ENCODE data around the gene SHD. TPM values are rescaled to one million over a fixed set of nuclear protein-coding genes. Genes with fewer than 3 reads are reported as not detected.

The SHD gene
- total and polyA plus RNA-seq, 2 of the 13 experiments (the other 11 are each of a cell fraction or from before 2014, with no cell fraction given) = 0.11 to 0.20 TPM

- TF ChIP-seq ZNF574 (CRISPR knock-in tag; IDR thresholded peaks at IDR 0.05) = no peak
- no peak for TF ChIP-seq ZNF891 (CRISPR knock-in tag; IDR thresholded peaks at IDR 0.05)
- TF ChIP-seq TBP (CRISPR knock-in tag; IDR thresholded peaks at IDR 0.05) = no peak
- no peak for TF ChIP-seq ZNF142 (CRISPR knock-in tag; IDR thresholded peaks at IDR 0.05)
- TF ChIP-seq SNAPC2 (CRISPR knock-in tag; IDR thresholded peaks at IDR 0.05) = peak; percentile 52; the same call in 1 of the 2 replicates
- TF ChIP-seq NFYC (CRISPR knock-in tag; IDR thresholded peaks at IDR 0.05) = no peak
- TF ChIP-seq ZNF30 (CRISPR knock-in tag; IDR thresholded peaks at IDR 0.05) = no peak
- no peak for TF ChIP-seq TRIM22 (IDR thresholded peaks at IDR 0.05)
- TF ChIP-seq DNMT1 (CRISPR knock-in tag; IDR thresholded peaks at IDR 0.05) = no peak
- TF ChIP-seq ZNF20 (CRISPR knock-in tag; IDR thresholded peaks at IDR 0.05) = no peak
- no peak for TF ChIP-seq HNRNPK (IDR thresholded peaks at IDR 0.05; ENCODE audit: low read depth, low read length, poor library complexity, severe bottlenecking)
- TF ChIP-seq ZNF703 (CRISPR knock-in tag; IDR thresholded peaks at IDR 0.05; ENCODE audit: borderline replicate concordance) = no peak
- TF ChIP-seq ZNF367 (CRISPR knock-in tag; IDR thresholded peaks at IDR 0.05; ENCODE audit: borderline replicate concordance) = no peak
- no peak for TF ChIP-seq GABPA (IDR thresholded peaks at IDR 0.05; ENCODE audit: low read depth, low read length)
- 0 out of 2 replicates have a peak, but pooled peaks have one; percentile 13 for TF ChIP-seq GABPA (CRISPR knock-in tag; IDR thresholded peaks at IDR 0.05; ENCODE audit: low read depth)
- no peak for TF ChIP-seq ZNF451 (CRISPR knock-in tag; IDR thresholded peaks at IDR 0.05)
- no peak for TF ChIP-seq MBD4 (IDR thresholded peaks at IDR 0.05; ENCODE audit: borderline replicate concordance, low read length)
- TF ChIP-seq ZNF343 (CRISPR knock-in tag; IDR thresholded peaks at IDR 0.05) = no peak
- TF ChIP-seq ZFP37 (CRISPR knock-in tag; IDR thresholded peaks at IDR 0.05; ENCODE audit: borderline replicate concordance) = peak; percentile 16; the same call in 1 of the 2 replicates
- no peak for TF ChIP-seq ZNF282 (IDR thresholded peaks at IDR 0.05; ENCODE audit: partially characterized antibody)
- no peak for TF ChIP-seq ZNF777 (CRISPR knock-in tag; IDR thresholded peaks at IDR 0.05)
- TF ChIP-seq ZNF121 (CRISPR knock-in tag; IDR thresholded peaks at IDR 0.05) = no peak
- peak; percentile 25; the same call in 1 of the 2 replicates for TF ChIP-seq ZNF430 (CRISPR knock-in tag; IDR thresholded peaks at IDR 0.05)
These were observed 58.9 kb downstream of the SHD start (continued) for GRCh38 chr19:4337906-4338440.
